ENCODE data around the gene AKR1B1.

The AKR1B1 gene

DNA sequence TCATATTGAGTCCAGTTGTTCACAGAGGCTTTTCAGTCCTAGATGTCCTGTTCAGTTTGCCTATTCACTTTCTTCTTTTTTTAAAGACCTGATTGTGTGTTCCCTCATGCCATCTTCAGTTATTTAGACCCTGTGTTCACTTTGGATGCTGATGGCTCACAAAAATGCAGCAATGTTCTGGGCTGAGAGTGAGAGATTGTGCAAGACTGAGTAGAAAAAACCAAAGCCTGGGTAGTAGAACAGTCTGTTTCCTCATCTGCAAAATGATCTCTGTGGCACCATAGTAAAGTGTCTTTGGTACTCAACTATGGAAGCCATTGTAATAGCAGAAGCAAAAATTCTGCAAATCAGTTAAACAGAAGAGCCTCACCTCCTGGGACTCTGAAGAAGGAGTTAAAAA lies 43.2 kb downstream of the AKR1B1 start:
- no peaks in the 10 kb centered on the region for H3K27me3 ChIP-seq (ENCODE audit: insufficient read depth, low read depth, severe bottlenecking)
- H3K9me3 ChIP-seq (ENCODE audit: severe bottlenecking), result no peaks in the 10 kb centered on the region
- no peak for DNase-seq
- H3K4me3 ChIP-seq (ENCODE audit: low read depth, low read length), result no peak overlapping the region
- H3K27ac ChIP-seq, result no peak overlapping the region
- H3K36me3 ChIP-seq, result no peaks in the 10 kb centered on the region
- TF ChIP-seq, protein P1, sequence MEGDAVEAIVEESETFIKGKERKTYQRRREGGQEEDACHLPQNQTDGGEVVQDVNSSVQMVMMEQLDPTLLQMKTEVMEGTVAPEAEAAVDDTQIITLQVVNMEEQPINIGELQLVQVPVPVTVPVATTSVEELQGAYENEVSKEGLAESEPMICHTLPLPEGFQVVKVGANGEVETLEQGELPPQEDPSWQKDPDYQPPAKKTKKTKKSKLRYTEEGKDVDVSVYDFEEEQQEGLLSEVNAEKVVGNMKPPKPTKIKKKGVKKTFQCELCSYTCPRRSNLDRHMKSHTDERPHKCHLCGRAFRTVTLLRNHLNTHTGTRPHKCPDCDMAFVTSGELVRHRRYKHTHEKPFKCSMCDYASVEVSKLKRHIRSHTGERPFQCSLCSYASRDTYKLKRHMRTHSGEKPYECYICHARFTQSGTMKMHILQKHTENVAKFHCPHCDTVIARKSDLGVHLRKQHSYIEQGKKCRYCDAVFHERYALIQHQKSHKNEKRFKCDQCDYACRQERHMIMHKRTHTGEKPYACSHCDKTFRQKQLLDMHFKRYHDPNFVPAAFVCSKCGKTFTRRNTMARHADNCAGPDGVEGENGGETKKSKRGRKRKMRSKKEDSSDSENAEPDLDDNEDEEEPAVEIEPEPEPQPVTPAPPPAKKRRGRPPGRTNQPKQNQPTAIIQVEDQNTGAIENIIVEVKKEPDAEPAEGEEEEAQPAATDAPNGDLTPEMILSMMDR (IDR thresholded peaks at IDR 0.05; ENCODE audit: low read depth, low read length), result no peak

DNA sequence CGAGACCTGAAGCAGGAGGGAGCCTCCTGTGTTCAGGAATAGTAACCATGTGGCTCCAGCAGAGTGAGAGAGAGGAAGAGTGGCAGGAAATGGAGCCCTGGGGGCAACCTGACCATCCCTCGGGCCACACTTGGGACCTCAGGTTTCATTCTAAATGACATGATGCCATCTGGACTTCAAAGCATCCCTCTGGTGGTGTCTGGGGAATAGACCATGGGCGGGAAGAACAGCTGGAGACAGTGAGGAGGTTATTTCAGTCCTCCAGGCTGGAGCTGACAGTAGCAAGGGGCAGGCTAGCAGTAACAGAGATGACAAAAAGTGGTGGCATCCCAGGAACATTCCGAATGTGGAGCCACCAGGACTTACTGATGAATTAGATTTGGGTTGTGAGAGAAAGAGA lies 44.8 kb downstream of the AKR1B1 start:
- Histone ChIP-seq H3K9me3 (ENCODE audit: severe bottlenecking) (no peaks in the 10 kb centered on the region), H3K27me3 (ENCODE audit: insufficient read depth, low read depth, severe bottlenecking) (no peaks in the 10 kb centered on the region), H3K36me3 (no peaks in the 10 kb centered on the region), H3K4me3 (ENCODE audit: low read depth, low read length) (no peak overlapping the region), H3K27ac (no peak overlapping the region)
- TF ChIP-seq, protein P1 (IDR thresholded peaks at IDR 0.05; ENCODE audit: low read depth, low read length), result no peak
- DNase-seq, result no peak

DNA sequence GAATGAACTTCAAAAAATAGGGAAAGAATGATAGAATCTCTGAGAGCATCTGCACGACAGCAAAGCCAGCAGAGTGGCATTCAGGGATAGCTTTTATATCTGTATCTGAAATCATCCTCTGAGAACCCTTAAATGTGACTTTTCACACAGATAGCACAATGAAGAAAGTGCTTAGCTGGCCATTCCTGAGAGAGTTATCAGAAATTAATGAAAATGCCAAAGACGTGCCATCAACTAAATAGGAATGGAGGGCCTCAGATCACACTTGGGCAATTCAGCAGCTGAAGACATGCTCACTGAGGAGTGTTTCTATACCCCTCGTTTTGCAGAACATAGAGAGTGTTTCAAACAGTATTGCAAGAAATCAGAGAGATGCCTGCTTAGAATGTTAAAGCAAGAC lies 51.6 kb downstream of the AKR1B1 start:
- no peaks in the 10 kb centered on the region for H3K27me3 ChIP-seq (ENCODE audit: insufficient read depth, low read depth, severe bottlenecking)
- H3K36me3 ChIP-seq, result no peaks in the 10 kb centered on the region
- H3K9me3 ChIP-seq (ENCODE audit: severe bottlenecking), result no peaks in the 10 kb centered on the region
- no peak overlapping the region for H3K4me3 ChIP-seq (ENCODE audit: low read depth, low read length)
- DNase-seq, result no peak
- H3K27ac ChIP-seq, result no peak overlapping the region
- TF ChIP-seq, protein P1 (IDR thresholded peaks at IDR 0.05; ENCODE audit: low read depth, low read length), result no peak

DNA sequence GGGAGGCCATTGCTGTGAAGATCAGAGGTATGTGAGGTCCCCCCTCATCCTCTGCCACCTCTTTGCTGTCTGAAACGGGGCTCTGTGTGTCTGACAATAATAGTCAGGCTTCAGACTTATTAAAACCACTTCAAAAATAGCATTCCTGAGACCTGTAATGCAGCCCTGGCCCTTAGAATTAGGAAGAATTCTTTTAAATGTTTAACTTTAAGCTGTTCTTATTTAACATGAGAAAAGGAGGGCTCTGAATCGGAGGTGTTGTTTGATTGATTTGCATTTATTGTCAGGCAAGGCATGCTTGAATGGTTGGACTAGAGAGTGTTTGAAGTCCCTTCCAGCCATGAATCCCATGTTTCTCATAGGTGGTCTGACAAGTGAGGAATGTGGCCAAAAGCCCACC lies 52.5 kb downstream of the AKR1B1 start:
- no peak overlapping the region for H3K27ac ChIP-seq
- TF ChIP-seq, protein P1 (IDR thresholded peaks at IDR 0.05; ENCODE audit: low read depth, low read length), result no peak
- H3K4me3 ChIP-seq (ENCODE audit: low read depth, low read length), result no peak overlapping the region
- no peaks in the 10 kb centered on the region for H3K27me3 ChIP-seq (ENCODE audit: insufficient read depth, low read depth, severe bottlenecking)
- H3K36me3 ChIP-seq, result no peaks in the 10 kb centered on the region
- no peak for DNase-seq
- H3K9me3 ChIP-seq (ENCODE audit: severe bottlenecking), result no peaks in the 10 kb centered on the region

DNA sequence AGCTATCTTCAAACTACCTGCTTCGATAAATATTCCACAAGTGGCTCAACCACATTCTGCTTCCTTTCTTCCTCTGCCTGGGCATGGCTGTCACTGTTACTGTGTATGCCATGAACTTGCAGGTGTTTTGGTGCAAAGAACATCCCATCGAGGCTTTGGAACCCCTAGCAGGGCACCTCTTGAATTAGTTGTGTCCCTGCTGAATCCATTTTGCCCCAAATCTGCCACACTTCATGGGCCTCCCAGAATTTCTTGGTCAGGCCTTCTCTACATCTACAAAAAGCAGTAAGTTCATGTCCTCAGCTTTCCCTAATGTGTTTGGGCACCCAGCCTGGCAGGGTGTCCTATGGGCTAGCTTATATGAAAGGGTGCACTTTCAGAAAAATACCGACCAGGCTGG lies 53.6 kb downstream of the AKR1B1 start:
- H3K27ac ChIP-seq, result no peak overlapping the region
- TF ChIP-seq, protein P1 (IDR thresholded peaks at IDR 0.05; ENCODE audit: low read depth, low read length), result no peak
- DNase-seq, result no peak
- H3K36me3 ChIP-seq, result no peaks in the 10 kb centered on the region
- H3K27me3 ChIP-seq (ENCODE audit: insufficient read depth, low read depth, severe bottlenecking), result no peaks in the 10 kb centered on the region
- no peaks in the 10 kb centered on the region for H3K9me3 ChIP-seq (ENCODE audit: severe bottlenecking)
- no peak overlapping the region for H3K4me3 ChIP-seq (ENCODE audit: low read depth, low read length)

DNA sequence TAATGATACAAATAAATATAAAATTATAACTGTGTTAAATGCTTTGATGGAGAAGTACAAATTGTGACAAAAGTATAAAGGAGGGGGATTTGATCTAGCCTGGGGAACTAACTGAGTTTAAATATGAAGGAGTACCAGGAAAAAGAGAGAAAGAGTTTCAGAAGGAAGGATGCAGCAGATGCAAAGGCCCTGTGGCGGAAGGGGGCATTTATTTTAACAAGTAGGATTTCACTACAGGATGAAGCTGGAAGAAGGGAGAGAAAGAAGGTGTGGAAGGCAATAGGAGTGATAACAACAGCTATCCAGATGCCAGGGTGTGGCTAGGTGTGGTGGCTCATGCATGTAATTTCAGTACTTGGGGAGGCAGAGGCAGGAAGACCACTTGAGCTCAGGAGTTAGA lies 55.8 kb downstream of the AKR1B1 start:
- Histone ChIP-seq H3K27me3 (ENCODE audit: insufficient read depth, low read depth, severe bottlenecking) (no peaks in the 10 kb centered on the region), H3K4me3 (ENCODE audit: low read depth, low read length) (no peak overlapping the region), H3K36me3 (no peaks in the 10 kb centered on the region), H3K27ac (no peak overlapping the region), H3K9me3 (ENCODE audit: severe bottlenecking) (no peaks in the 10 kb centered on the region)
- TF ChIP-seq, protein P1 (IDR thresholded peaks at IDR 0.05; ENCODE audit: low read depth, low read length), result no peak
- DNase-seq, result no peak
